ENCODE results near the gene STYXL2.

Gene STYXL2

DNA sequence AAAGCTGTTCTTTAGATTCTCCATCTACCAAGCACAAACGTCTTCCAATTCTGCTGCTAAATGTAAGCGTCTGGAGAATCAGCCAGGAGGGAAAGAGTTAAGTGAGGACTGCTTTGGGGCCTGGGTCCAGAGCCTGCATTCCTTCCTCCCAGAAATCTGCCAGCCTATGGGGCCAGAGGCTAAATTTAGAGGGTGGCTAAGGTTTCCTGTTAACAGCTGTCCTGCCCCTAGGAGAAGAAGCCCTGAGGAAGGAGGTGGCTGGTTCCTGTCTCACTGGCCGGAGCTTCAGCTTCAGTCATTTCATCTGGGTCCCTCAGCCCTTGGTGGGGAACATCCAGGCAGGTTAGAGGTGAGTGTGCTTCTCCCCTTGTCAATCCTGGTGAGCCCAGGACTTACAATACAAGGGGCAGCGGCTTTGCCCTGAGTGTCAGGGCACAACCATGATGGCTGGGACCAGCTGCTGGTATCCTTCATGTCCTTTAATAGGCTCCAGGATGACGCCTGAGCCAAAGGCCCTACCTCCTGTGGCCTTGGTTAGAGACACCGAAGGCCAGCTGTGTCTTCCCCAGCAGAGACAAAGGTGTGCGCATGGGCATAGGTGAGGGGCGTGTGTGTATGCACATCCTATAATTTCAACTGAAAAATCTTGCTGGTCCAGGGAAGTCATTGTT lies at the start of gene STYXL2:
STYXL2 (plus strand) TSS at position 230 of the 671 bp plus-strand sequence. CDS start 775 bp downstream, outside the sequence.
- Mint-ChIP-seq H3K9me3 (ENCODE audit: low read depth) (no peaks in the 10 kb centered on the region), H3K4me1 (ENCODE audit: low read depth) (peaks cover 30% of the 10 kb centered on the region), H3K36me3 (peaks cover 5% of the 10 kb centered on the region), H3K27me3 (no peaks in the 10 kb centered on the region), H3K27ac (no peak within 1 kb of the TSS), H3K4me3 (no peak within 1 kb of the TSS)

- H3K27me3 Mint-ChIP-seq, result no peaks in the 10 kb centered on the region
- no peaks in the 10 kb centered on the region for H3K4me1 Mint-ChIP-seq (ENCODE audit: low read depth)
- H3K36me3 Mint-ChIP-seq, result peaks cover 3% of the 10 kb centered on the region
- H3K4me3 Mint-ChIP-seq, result no peak overlapping the region
- H3K9me3 Mint-ChIP-seq (ENCODE audit: low read depth), result no peaks in the 10 kb centered on the region
- H3K27ac Mint-ChIP-seq, result no peak overlapping the region
Observed at GRCh38 chr1:167051907-167052306, 42.0 kb upstream of the STYXL2 start.

GRCh38 chr1:167052389-167052788 lies 41.5 kb upstream of the STYXL2 start:
- H3K27ac Mint-ChIP-seq, result no peak overlapping the region
- no peaks in the 10 kb centered on the region for H3K4me1 Mint-ChIP-seq (ENCODE audit: low read depth)
- no peak overlapping the region for H3K4me3 Mint-ChIP-seq
- no peaks in the 10 kb centered on the region for H3K27me3 Mint-ChIP-seq
- H3K36me3 Mint-ChIP-seq, result peaks cover 3% of the 10 kb centered on the region
- H3K9me3 Mint-ChIP-seq (ENCODE audit: low read depth), result no peaks in the 10 kb centered on the region

- H3K27ac Mint-ChIP-seq, result no peak overlapping the region
- H3K4me3 Mint-ChIP-seq, result no peak overlapping the region
- peaks cover 4% of the 10 kb centered on the region for H3K4me1 Mint-ChIP-seq (ENCODE audit: low read depth)
- no peaks in the 10 kb centered on the region for H3K27me3 Mint-ChIP-seq
- no peaks in the 10 kb centered on the region for H3K9me3 Mint-ChIP-seq (ENCODE audit: low read depth)
- H3K36me3 Mint-ChIP-seq, result peaks cover 3% of the 10 kb centered on the region
Observed at GRCh38 chr1:167054531-167054930, 39.3 kb upstream of the STYXL2 start.

GRCh38 chr1:167054946-167055630 lies 38.8 kb upstream of the STYXL2 start:
- no peak overlapping the region for H3K4me3 Mint-ChIP-seq
- H3K9me3 Mint-ChIP-seq (ENCODE audit: low read depth), result no peaks in the 10 kb centered on the region
- peaks cover 3% of the 10 kb centered on the region for H3K36me3 Mint-ChIP-seq
- H3K4me1 Mint-ChIP-seq (ENCODE audit: low read depth), result peaks cover 4% of the 10 kb centered on the region
- H3K27me3 Mint-ChIP-seq, result no peaks in the 10 kb centered on the region
- no peak overlapping the region for H3K27ac Mint-ChIP-seq

DNA sequence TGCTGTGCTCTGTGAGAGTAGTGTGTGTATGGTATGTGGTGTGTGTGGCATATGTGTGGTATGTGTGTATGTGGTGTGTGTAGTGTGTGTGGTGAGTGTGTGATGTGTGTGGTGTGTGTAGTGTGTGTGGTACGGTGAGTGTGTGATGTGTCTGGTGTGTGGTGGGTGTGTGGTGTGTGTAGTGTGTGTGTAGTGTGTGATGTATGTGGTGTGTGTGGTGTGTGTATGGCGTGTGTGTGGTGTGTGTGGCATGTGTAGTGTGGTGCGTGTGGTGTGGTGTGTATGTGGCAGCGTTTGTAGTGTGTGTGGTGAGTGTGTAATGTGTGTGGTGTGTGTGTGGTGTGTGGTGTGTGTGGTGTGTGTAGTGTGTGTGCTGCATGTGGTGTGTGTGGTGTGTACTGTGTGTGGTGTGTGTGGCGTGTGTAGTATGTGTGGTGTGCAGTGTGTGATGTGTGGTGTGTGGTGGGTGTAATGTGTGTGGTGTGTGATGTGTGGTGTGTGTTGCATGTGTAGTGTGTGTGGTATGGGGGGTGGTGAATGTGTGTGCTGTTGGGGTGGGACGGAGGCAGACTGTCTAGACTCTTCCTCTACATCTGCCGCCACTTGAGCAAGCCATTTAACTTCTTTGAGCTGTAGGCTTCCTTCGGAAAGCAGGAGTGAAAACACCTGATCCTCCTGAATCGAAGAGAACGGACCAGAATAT lies 37.2 kb upstream of the STYXL2 start:
- H3K27ac Mint-ChIP-seq, result no peak overlapping the region
- peaks cover 4% of the 10 kb centered on the region for H3K4me1 Mint-ChIP-seq (ENCODE audit: low read depth)
- H3K4me3 Mint-ChIP-seq, result no peak overlapping the region
- H3K36me3 Mint-ChIP-seq, result peaks cover 3% of the 10 kb centered on the region
- H3K9me3 Mint-ChIP-seq (ENCODE audit: low read depth), result no peaks in the 10 kb centered on the region
- H3K27me3 Mint-ChIP-seq, result no peaks in the 10 kb centered on the region

- Mint-ChIP-seq H3K4me1 (ENCODE audit: low read depth) (peaks cover 4% of the 10 kb centered on the region), H3K27me3 (no peaks in the 10 kb centered on the region), H3K9me3 (ENCODE audit: low read depth) (no peaks in the 10 kb centered on the region), H3K4me3 (no peak overlapping the region), H3K36me3 (peaks cover 3% of the 10 kb centered on the region), H3K27ac (no peak overlapping the region)
Observed at GRCh38 chr1:167057241-167057688, 36.6 kb upstream of the STYXL2 start.

DNA sequence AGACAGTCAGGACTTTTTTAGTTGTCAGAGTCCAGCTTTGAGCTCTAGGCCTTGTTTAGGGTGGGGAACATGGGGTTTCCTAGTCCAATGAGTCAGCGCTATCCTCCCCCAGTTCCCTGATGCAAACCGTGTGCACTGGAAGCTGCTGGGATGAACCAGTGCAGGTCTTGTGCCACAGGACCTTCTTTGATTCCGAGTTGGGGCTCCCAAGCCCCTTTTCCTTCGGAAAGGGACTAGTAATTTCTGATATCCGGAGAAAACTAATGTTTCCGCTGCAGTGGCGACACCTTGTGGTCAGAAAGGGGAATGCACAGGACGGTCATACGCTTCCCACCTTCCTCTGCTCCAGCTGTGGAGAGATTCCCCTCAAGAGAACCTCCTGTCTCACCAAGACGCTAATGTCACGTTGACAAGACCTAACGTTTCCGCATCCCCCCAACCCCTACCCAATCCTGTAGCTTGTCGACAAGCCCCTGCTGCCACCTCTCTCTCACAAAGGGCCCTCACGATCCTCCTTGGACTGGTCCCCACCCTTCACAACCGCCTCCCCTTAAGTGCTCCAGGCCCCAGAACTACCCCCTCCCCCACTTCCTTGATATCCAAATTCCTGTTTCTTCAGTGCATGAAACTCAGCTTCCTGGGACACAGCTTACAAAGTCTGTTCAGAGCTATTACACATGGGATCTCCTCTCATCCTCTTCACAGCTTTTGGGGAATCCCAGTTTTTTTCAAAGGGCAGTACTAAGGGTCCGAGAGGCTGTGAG lies 34.6 kb upstream of the STYXL2 start:
- Mint-ChIP-seq H3K27ac (peak overlapping the region; percentile 59), H3K36me3 (no peaks in the 10 kb centered on the region), H3K4me3 (peak overlapping the region; percentile 40), H3K9me3 (ENCODE audit: low read depth) (no peaks in the 10 kb centered on the region), H3K27me3 (no peaks in the 10 kb centered on the region), H3K4me1 (ENCODE audit: low read depth) (peaks cover 4% of the 10 kb centered on the region)

- H3K4me3 Mint-ChIP-seq, result no peak overlapping the region
- H3K36me3 Mint-ChIP-seq, result no peaks in the 10 kb centered on the region
- no peaks in the 10 kb centered on the region for H3K27me3 Mint-ChIP-seq
- H3K27ac Mint-ChIP-seq, result no peak overlapping the region
- no peaks in the 10 kb centered on the region for H3K9me3 Mint-ChIP-seq (ENCODE audit: low read depth)
- H3K4me1 Mint-ChIP-seq (ENCODE audit: low read depth), result peaks cover 4% of the 10 kb centered on the region
Observed at GRCh38 chr1:167059809-167060107, 34.1 kb upstream of the STYXL2 start.

- H3K27ac Mint-ChIP-seq, result no peak overlapping the region
- no peaks in the 10 kb centered on the region for H3K27me3 Mint-ChIP-seq
- H3K9me3 Mint-ChIP-seq (ENCODE audit: low read depth), result no peaks in the 10 kb centered on the region
- H3K4me1 Mint-ChIP-seq (ENCODE audit: low read depth), result peaks cover 4% of the 10 kb centered on the region
- H3K36me3 Mint-ChIP-seq, result no peaks in the 10 kb centered on the region
- H3K4me3 Mint-ChIP-seq, result no peak overlapping the region
Observed at GRCh38 chr1:167060141-167061072, 33.5 kb upstream of the STYXL2 start.

- H3K4me1 Mint-ChIP-seq (ENCODE audit: low read depth), result peaks cover 4% of the 10 kb centered on the region
- no peaks in the 10 kb centered on the region for H3K9me3 Mint-ChIP-seq (ENCODE audit: low read depth)
- no peak overlapping the region for H3K27ac Mint-ChIP-seq
- H3K4me3 Mint-ChIP-seq, result no peak overlapping the region
- no peaks in the 10 kb centered on the region for H3K36me3 Mint-ChIP-seq
- H3K27me3 Mint-ChIP-seq, result no peaks in the 10 kb centered on the region
Observed at GRCh38 chr1:167061073-167061464, 32.8 kb upstream of the STYXL2 start.

GRCh38 chr1:167064621-167065020 lies 29.3 kb upstream of the STYXL2 start:
- Mint-ChIP-seq H3K27ac (no peak overlapping the region), H3K4me3 (no peak overlapping the region), H3K36me3 (no peaks in the 10 kb centered on the region), H3K27me3 (no peaks in the 10 kb centered on the region), H3K4me1 (ENCODE audit: low read depth) (no peaks in the 10 kb centered on the region), H3K9me3 (ENCODE audit: low read depth) (no peaks in the 10 kb centered on the region)

DNA sequence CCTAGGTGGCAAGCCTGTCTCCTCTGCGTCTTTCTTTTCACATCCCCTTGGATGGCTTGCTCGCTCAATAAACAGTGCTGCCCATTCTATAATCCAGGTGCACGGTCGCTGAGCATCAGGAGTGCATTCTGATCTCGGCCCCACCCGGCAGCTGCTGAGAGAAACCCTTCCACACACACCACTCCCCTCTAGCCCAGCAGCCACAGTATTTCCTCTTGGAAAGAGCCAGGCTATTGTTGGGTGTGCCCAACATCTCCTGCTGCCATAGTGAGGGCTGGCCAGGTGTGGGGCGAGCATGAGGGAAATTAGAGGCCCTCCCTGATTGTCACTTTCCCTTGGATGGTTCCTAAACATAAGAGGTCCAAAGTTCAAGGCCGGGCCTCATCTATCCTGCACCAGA lies 28.4 kb upstream of the STYXL2 start:
- Mint-ChIP-seq H3K36me3 (no peaks in the 10 kb centered on the region), H3K27me3 (no peaks in the 10 kb centered on the region), H3K27ac (no peak overlapping the region), H3K4me3 (no peak overlapping the region), H3K9me3 (ENCODE audit: low read depth) (no peaks in the 10 kb centered on the region), H3K4me1 (ENCODE audit: low read depth) (no peaks in the 10 kb centered on the region)
